NCI-H2081 treated with DMSO at 0.1 percent for 48 hours (cell line): Measurements from ENCODE around the gene PPP1R14D.
A peak's percentile ranks its signal among the peaks of the same experiment; 100 is the strongest.

ENCODE experiments used
- DNase-seq: peaks from one replicate; lab custom pipeline; 2025; lab: John Stamatoyannopoulos, UW

The PPP1R14D gene

GRCh38 chr15:40819048-40819447, 9.5 kb downstream of the PPP1R14D start:
- DNase-seq: no peak

GRCh38 chr15:40815042-40815698, 13.3 kb downstream of the PPP1R14D start:
- no peak for DNase-seq

- DNase-seq: no peak
Measured at GRCh38 chr15:40812721-40813425, 15.6 kb downstream of the PPP1R14D start.

GRCh38 chr15:40808861-40809450, 19.6 kb downstream of the PPP1R14D start:
- no peak for DNase-seq

GRCh38 chr15:40807888-40808461, 20.5 kb downstream of the PPP1R14D start:
- DNase-seq: no peak

GRCh38 chr15:40807028-40807887, 21.2 kb downstream of the PPP1R14D start, which contains the start of the genes DNAJC17 and ZFYVE19:
DNAJC17 (minus strand) TSS chr15:40807473; CDS start chr15:40807446, 27 bp downstream.
ZFYVE19 (plus strand) TSS chr15:40807089; CDS start chr15:40807590, 501 bp downstream.
- peak; percentile 90 for DNase-seq

GRCh38 chr15:40806672-40807027, 21.9 kb downstream of the PPP1R14D start:
- no peak for DNase-seq

GRCh38 chr15:40803688-40804087, 24.8 kb downstream of the PPP1R14D start:
- no peak for DNase-seq

GRCh38 chr15:40803076-40803475, 25.4 kb downstream of the PPP1R14D start:
- no peak for DNase-seq

GRCh38 chr15:40799523-40799922, 29.0 kb downstream of the PPP1R14D start:
- no peak for DNase-seq

- DNase-seq: no peak
Measured at GRCh38 chr15:40796512-40796911, 32.0 kb downstream of the PPP1R14D start.

GRCh38 chr15:40796041-40796440, 32.5 kb downstream of the PPP1R14D start:
- no peak for DNase-seq

- no peak for DNase-seq
Measured at GRCh38 chr15:40793216-40793989, 35.1 kb downstream of the PPP1R14D start.

- DNase-seq: no peak
Measured at GRCh38 chr15:40792394-40792793, 36.1 kb downstream of the PPP1R14D start.

GRCh38 chr15:40790718-40791117, 37.8 kb downstream of the PPP1R14D start:
- no peak for DNase-seq

GRCh38 chr15:40789999-40790398, 38.5 kb downstream of the PPP1R14D start:
- no peak for DNase-seq

- DNase-seq: no peak
Measured at GRCh38 chr15:40789119-40789518, 39.4 kb downstream of the PPP1R14D start.

- DNase-seq: no peak
Measured at GRCh38 chr15:40787991-40788390, 40.5 kb downstream of the PPP1R14D start.

- peak; percentile 94 for DNase-seq
Measured at GRCh38 chr15:40787344-40787841, 41.1 kb downstream of the PPP1R14D start.

- DNase-seq: no peak
Measured at GRCh38 chr15:40785814-40786213, 42.7 kb downstream of the PPP1R14D start.

GRCh38 chr15:40785164-40785563, 43.3 kb downstream of the PPP1R14D start:
- DNase-seq: no peak
